ENCODE measurements around the gene SIM1. TPM values are rescaled to one million over a fixed set of nuclear protein-coding genes. Genes with fewer than 3 reads are reported as not detected.

The SIM1 gene
- total RNA-seq, 2 donors from 2014 or later = not detected

DNA sequence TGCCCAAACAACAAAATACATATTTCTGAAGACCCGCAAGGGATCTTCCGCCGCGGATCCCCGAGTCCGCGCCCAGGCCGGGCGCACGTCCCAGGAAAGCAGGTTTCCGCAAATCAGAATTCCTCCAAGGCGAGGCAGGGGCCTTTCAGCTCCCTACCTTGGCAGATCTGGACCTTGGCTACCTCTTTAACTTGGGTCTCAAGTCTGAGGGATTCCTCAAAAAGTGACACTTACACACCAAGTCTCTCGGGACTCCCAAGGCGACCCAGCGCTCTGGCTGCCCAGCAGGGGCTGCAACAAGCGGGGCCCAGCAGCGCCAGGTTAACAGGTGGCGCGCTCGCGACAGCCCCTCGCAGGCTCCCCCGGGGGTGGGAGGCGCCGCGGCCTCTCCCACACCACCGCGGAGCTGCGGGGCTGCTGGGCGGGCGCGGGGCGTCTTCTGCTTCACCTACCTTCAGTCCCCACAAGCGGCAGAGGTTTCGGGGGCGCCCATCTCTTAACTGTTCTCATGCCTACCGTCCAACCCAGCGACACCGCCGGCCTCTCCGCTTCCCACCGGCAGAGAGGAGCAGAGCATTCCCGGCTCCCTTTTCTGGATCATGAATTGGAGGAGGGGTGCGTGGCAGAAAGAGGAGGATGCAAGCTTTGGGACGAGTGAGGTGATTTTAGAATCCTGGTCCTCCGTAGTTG is 414 bp downstream of the SIM1 start:
- no peaks in the 10 kb centered on the region for H3K9me3 Mint-ChIP-seq
- H3K27ac Mint-ChIP-seq = no peak overlapping the region
- H3K4me3 Mint-ChIP-seq = no peak overlapping the region
- no peak for ATAC-seq (replicated peaks)
- peaks cover 71% of the 10 kb centered on the region for H3K27me3 Mint-ChIP-seq
- H3K36me3 Mint-ChIP-seq (ENCODE audit: low read depth) = peaks cover 30% of the 10 kb centered on the region
- no peaks in the 10 kb centered on the region for H3K4me1 Mint-ChIP-seq

DNA sequence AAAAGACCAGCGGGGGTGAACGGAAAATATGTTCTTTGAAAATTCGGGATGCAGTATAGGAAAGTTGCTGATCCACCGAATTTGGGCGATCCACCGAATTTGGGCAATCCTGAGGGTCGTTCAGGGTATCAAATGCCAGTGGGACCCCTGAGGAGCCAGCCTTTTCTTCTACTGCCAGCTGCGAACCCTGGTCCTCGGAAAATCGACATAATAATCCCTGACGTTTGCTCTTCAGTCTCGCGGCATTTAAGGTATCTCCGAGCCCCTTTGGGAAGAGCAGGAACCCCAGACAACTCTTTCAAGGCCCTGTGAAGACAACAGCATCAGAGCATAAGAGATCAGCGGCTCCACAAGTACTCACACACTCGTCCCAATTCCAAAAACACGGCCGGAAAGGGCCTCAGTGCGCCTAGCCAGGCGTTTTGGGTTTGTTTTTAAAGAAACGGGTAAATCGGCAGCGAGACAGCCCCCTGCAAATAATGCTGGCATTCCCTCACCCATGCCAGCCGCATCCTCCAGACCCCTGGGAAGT is 1.0 kb downstream of the SIM1 start:
- ATAC-seq (replicated peaks) = no peak
- H3K4me3 Mint-ChIP-seq = no peak overlapping the region

DNA sequence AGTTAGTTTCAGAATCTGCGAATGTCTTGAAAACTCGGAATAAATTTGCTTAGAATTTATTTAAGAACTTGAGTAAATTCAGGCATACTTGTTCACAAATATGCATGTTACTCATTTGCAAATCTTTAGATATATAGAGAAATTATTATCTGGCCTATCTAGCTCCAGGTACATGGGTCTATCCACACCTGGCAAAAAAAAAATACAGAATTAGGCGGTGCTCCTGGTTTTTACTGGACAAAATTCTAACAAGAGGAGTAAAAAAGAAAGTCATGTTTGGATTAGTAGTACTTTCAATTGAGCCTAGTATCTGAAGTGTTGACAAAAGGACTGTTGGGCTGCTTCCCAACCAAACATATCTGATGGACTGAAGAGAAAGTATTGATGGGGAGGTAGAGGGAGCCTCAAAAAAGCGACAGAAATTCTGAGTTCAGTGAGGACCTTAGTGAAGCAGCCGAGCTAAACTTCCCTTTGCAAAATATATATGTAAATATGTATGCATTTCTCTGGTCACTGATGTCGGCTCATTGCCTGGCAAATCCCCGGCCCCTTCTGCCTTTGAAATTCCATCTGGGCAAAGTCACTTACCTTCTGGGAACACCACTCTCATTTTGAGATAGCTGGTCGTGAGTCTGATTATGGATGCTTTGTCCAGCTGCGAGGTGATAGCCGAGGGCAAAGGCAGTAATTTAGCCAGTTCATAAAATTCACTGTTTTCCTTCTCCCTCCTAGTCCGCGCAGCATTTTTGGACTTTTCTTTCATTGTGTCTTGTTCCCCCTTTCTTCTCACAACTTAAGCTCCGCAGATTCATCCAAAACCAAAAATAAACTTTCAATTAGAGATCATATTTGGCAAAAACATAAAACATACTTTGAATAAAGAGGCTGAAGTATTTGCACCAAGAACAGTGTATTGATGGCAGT is 1.8 kb downstream of the SIM1 start:
- peaks cover 34% of the 10 kb centered on the region for H3K36me3 Mint-ChIP-seq (ENCODE audit: low read depth)
- no peak for ATAC-seq (replicated peaks)
- no peak overlapping the region for H3K4me3 Mint-ChIP-seq
- H3K9me3 Mint-ChIP-seq = no peaks in the 10 kb centered on the region
- no peak overlapping the region for H3K27ac Mint-ChIP-seq
- H3K27me3 Mint-ChIP-seq = peaks cover 68% of the 10 kb centered on the region
- no peaks in the 10 kb centered on the region for H3K4me1 Mint-ChIP-seq

More for the DNA sequence above, 1.0 kb downstream of the SIM1 start:
- Mint-ChIP-seq H3K27me3 (peaks cover 72% of the 10 kb centered on the region), H3K9me3 (no peaks in the 10 kb centered on the region), H3K36me3 (ENCODE audit: low read depth) (peaks cover 34% of the 10 kb centered on the region), H3K4me1 (no peaks in the 10 kb centered on the region), H3K27ac (no peak overlapping the region)

DNA sequence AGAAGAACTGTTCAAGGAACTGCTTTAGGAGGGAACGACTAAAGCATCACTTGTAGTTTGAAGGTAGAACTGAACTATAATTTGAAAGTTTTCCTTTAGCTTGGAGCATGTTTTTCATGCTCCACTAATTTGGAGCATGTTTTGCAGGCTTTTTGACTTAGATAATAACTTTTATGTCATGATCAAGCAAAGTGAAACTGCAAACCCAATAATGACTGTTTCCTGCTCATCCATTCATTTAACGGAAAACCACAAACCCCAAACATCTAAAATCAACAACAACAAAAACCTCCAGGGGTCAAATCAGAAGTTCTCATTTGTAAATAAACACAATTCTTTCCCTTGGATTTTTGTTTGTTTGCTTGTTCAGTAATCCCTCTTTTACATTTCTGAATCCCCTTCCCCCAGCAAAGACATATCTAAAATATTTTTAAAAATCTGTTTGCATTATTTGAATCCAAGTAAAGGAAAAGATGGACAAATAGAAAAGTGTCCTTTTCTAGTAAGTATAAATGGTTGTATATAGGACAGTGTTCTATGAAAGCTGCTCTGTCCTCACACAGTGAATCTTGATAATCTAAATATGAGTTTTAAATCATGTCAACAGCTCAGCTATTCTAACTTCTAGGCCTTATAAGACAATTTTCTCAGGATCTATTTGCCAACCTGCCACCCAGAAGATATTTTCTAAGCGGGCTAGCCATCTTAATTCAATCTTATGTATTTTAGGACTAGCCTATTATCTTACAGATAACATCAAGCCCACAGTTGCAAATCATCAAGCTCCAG is 2.6 kb downstream of the SIM1 start:
- H3K4me1 Mint-ChIP-seq = no peaks in the 10 kb centered on the region
- peaks cover 67% of the 10 kb centered on the region for H3K27me3 Mint-ChIP-seq
- H3K9me3 Mint-ChIP-seq = no peaks in the 10 kb centered on the region
- H3K36me3 Mint-ChIP-seq (ENCODE audit: low read depth) = peaks cover 34% of the 10 kb centered on the region
- no peak for ATAC-seq (replicated peaks)
- no peak overlapping the region for H3K4me3 Mint-ChIP-seq
- no peak overlapping the region for H3K27ac Mint-ChIP-seq

DNA sequence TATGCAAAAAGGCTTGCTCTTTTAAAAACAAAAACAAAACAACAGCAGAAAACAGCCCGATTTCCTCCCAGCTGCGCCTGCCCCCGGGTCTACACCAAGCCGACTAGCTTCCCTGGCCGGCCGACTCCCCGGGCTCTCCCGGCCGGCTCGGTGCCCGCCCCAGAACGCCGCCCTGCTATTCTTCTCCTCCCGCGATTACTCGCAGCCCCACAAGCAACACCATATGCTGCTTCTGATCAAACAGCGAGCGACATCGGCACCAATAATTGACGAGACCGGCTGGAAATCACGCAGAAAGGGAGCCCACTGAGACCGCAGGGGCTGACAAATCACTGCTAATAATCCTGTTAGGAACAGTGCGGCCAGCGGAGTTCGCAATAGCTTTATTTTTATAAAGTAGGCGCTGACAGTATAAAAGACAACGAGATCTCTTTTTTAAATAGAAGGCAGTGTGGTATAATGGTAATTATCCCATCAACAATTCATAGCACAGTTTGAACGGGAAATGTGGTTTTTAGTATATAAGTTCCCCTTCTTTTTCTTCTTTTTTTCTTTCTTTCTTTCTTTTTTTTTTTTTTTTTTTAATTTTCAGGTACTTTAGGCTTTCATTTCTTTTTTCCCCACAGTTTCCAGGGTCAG is 3.3 kb downstream of the SIM1 start:
- Mint-ChIP-seq H3K4me1 (no peaks in the 10 kb centered on the region), H3K27ac (no peak overlapping the region), H3K9me3 (no peaks in the 10 kb centered on the region), H3K4me3 (no peak overlapping the region), H3K36me3 (ENCODE audit: low read depth) (peaks cover 33% of the 10 kb centered on the region), H3K27me3 (peaks cover 65% of the 10 kb centered on the region)
- no peak for ATAC-seq (replicated peaks)

DNA sequence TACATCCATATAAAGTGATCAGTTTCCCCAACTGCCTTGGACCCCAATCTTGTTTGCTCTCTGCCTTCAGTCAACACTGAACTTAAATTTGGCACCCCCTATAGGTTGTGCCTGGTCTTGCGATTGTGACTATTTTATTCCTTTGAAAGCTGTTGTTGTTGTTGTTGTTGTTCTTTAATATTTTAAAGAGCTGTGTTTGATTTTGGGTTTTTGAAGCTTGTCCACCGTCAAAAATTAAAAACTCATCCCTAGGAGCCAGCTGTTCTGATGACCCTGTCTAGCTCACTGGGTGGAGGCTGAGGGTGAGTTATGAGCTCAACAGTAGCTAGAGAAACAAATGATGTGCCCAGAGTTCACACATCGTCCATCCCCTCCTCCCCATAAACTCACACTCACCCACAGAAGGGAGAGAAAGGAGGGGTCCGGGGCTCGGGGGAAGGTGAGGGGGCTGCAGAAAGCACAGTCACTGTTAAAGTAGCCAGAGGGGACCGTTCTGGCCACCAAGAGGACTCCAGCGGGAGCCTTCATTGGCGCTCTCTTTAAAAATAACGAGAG is 4.0 kb downstream of the SIM1 start:
- Mint-ChIP-seq H3K27me3 (peaks cover 63% of the 10 kb centered on the region), H3K4me3 (no peak overlapping the region), H3K36me3 (ENCODE audit: low read depth) (peaks cover 35% of the 10 kb centered on the region), H3K27ac (no peak overlapping the region), H3K9me3 (no peaks in the 10 kb centered on the region), H3K4me1 (no peaks in the 10 kb centered on the region)
- ATAC-seq (replicated peaks) = no peak

DNA sequence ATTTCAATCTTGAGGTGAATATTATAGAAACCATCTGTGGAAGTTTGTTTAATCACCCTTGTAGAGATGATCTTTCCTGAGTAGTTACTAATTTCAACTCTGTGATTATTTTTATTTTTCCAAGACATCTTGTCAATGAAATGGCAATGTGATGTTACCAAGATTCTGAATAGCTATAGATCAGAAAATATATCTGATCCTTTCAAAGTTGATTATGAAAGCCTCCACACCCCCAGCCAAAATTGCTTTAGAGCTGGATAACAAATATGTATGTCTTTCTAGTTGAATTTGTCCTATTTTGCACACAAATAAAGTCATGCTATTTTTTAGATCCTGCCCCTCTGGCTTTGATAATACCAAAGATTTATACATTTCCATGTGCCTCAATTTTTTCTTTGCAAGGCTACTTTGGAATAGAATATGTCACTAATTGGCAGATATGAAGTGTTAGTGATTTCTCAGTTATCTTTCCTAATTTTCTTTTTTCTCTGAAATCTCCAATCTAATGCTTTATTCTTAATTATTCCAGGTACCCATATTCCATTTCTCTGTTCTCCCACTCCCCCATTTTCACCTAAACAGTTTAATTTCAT is 5.0 kb downstream of the SIM1 start:
- H3K4me1 Mint-ChIP-seq = no peaks in the 10 kb centered on the region
- no peaks in the 10 kb centered on the region for H3K9me3 Mint-ChIP-seq
- H3K27ac Mint-ChIP-seq = no peak overlapping the region
- H3K4me3 Mint-ChIP-seq = no peak overlapping the region
- ATAC-seq (replicated peaks) = no peak
- peaks cover 41% of the 10 kb centered on the region for H3K36me3 Mint-ChIP-seq (ENCODE audit: low read depth)
- H3K27me3 Mint-ChIP-seq = peaks cover 67% of the 10 kb centered on the region

DNA sequence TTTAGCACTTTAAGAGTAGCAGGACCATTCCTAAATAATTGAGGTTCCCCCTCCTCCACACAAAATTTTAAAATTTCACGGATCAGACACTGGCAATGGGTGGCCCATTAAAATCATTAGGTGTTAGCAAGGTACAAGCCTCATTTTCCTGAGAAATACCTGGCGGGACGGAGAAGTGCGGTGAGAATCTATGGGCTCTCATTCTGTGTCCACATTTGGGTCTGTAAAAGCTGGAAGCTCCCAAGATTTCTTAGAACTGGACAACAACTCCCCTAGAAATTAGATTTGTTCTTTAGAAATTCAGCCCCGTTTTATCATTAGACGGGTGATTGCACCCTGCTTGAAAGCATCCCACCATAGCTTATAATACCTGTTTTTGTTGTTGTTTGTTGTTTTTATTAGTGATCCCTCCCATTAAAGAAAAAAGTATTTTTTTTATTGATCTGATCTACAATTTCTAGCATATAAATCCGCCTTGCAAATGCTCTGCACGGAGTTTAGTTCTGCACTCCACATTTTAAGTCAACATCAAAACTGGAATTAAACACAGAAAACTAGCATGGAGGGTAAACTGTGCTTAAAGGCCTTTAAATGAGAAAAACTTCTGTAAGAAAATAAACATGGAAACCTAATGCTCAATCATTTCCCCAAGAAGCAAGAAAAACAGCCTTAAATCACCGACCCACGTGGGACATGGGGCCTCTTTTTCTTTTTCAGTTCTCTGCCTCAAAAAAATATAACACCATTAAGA is 5.7 kb downstream of the SIM1 start:
- peaks cover 41% of the 10 kb centered on the region for H3K36me3 Mint-ChIP-seq (ENCODE audit: low read depth)
- no peaks in the 10 kb centered on the region for H3K4me1 Mint-ChIP-seq
- ATAC-seq (replicated peaks) = no peak
- no peaks in the 10 kb centered on the region for H3K9me3 Mint-ChIP-seq
- H3K27ac Mint-ChIP-seq = no peak overlapping the region
- no peak overlapping the region for H3K4me3 Mint-ChIP-seq
- peaks cover 73% of the 10 kb centered on the region for H3K27me3 Mint-ChIP-seq

DNA sequence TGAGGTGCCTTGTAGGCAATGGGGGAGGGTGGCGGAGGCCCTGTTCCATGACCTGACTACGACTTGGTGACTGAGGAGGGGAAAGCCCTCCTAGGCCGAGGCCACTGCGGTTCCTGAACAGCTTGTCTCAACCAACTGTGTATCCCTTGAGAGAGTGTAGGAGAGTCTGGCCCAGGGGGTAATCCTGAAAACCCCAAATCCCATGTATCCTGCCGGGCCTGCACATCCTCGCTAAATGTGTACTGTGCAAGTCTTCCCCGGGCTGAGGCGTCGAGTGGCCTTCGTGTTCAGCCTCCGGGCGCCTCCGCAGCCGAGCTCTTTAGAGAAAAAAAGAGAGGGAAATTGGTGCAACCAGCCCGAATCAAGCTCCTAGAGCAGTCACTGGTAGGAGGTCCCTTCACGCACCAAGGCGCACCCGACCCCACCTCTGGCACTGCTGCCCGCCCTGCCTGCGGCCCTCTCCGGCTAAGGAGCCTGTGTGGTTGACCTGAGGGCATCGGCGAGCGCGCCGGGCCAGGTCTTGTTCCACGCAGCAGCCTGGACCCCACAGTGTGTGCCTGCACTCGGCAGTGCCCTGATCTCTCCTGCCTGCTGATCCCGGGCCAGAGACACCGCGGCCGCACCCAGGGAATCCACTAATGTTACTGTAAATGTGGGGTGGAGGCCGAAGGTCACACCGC is 7.3 kb downstream of the SIM1 start:
- H3K9me3 Mint-ChIP-seq = no peaks in the 10 kb centered on the region
- H3K27me3 Mint-ChIP-seq = peaks cover 67% of the 10 kb centered on the region
- H3K27ac Mint-ChIP-seq = no peak overlapping the region
- H3K4me1 Mint-ChIP-seq = no peaks in the 10 kb centered on the region
- H3K36me3 Mint-ChIP-seq (ENCODE audit: low read depth) = peaks cover 35% of the 10 kb centered on the region
- no peak for ATAC-seq (replicated peaks)
- no peak overlapping the region for H3K4me3 Mint-ChIP-seq

DNA sequence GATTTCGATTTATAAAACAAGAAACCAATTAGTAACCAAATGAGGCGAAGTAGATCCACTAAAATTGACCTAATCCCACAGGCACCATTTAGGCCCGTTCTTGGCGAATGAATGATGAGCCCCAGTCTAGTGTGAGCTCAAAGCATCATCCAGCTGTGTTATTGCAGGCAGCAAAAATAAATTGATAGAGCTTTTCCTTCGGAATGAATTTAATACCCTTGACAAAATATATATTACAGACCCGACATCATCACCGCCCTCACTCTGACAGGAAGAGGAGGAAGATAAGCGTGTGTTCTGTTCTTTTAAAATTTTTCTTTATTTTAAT is 7.8 kb downstream of the SIM1 start:
- no peak for ATAC-seq (replicated peaks)
- Mint-ChIP-seq H3K9me3 (no peaks in the 10 kb centered on the region), H3K27me3 (peaks cover 62% of the 10 kb centered on the region), H3K36me3 (ENCODE audit: low read depth) (peaks cover 29% of the 10 kb centered on the region), H3K4me1 (no peaks in the 10 kb centered on the region), H3K4me3 (no peak overlapping the region), H3K27ac (no peak overlapping the region)

DNA sequence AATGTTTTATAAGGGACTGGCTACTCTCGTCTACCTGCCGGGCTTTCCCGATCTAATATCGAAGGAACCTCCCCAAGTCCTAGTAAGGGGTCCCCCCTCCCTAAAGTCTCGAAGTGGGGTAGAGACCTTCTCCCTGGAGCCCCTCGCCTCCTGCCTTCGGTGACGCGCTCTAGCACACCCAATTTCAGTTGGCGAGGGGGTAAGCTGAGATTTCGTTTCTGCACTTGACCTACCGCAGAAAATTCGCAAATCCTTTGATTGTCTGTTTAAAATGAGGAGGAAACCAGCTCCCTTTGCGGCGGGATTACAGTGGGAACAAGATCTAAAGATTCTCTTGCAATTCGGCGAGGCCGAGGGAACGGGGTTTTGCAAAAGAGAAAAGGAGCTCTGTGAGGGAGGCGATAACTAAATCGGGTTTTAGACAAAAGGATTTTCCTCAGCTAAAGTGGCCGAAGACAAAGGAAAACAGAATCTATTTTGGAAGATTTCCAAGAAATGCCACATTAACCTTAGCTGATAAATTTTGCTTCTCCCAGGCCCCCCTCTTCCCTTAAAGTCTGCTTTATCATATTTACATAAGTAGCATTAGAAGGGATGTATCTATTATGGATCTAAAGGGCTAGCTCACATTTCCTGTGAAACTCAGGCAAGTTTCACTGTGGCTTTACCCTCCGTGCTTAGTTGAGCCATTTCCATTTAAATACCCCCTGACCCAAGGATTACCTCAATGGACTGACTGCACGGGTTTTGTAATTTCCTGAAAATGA is 8.4 kb downstream of the SIM1 start:
- no peak for ATAC-seq (replicated peaks)
- Mint-ChIP-seq H3K27ac (no peak overlapping the region), H3K4me3 (no peak overlapping the region), H3K4me1 (no peaks in the 10 kb centered on the region), H3K27me3 (peaks cover 61% of the 10 kb centered on the region), H3K36me3 (ENCODE audit: low read depth) (peaks cover 28% of the 10 kb centered on the region), H3K9me3 (no peaks in the 10 kb centered on the region)

Measured in activated T-helper 17 cell treated with anti-CD3 and anti-CD28 coated beads, Interleukin-2, amount 50 U/mL, for 72 hours (primary cell).